Measurements from ENCODE around the gene KLHL34. TPM values are rescaled to one million over a fixed set of nuclear protein-coding genes. Genes with fewer than 3 reads are reported as not detected.

Gene KLHL34, protein sequence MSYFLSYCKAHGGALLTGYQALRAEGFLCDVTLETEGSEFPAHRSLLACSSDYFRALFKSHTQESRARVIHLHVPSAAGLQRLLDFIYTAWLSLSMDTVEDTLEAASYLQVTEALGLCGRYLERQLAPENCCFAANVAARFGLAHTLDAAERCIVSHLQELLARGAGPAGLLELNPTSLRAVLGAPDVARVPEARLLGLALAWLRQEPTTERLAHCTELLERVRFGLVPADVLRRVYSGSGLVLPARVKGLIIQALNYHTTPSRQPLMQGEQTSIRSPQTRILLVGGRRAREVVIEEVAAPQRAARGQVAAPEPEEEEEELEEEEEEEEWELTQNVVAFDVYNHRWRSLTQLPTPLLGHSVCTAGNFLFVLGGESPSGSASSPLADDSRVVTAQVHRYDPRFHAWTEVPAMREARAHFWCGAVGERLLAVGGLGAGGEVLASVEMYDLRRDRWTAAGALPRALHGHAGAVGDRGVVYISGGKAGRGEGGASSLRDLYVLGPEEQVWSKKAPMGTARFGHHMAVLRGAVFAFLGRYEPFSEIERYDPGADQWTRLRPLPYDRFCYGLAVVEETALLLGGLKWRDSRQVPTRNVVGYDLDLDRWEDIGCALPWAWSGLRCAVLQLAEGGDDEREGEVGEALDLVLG
- 1 to 10 TPM in 2 of 4 donors, under 1 TPM in 2; 0.66 to 1.3 (median 0.91) TPM for polyA plus RNA-seq
- long read RNA-seq, donor 1, partial matches to known transcripts = 0 of 2 reads
- long read RNA-seq, donor 1, other reads (novel, unspliced or antisense) = 0 of 2 reads
- long read RNA-seq, donor 2 = 0 reads
- long read RNA-seq, donor 3, partial matches to known transcripts = 0 of 1 reads
- long read RNA-seq, donor 3, other reads (novel, unspliced or antisense) = 0 of 1 reads
- long read RNA-seq, donor 4 = 0 reads
- long read RNA-seq, donor 5 = 0 reads
- long read RNA-seq, donor 6, partial matches to known transcripts = 0 of 2 reads
- long read RNA-seq, donor 6, other reads (novel, unspliced or antisense) = 0 of 2 reads
- long read RNA-seq, donor 7, partial matches to known transcripts = 0 of 3 reads
- long read RNA-seq, donor 7, other reads (novel, unspliced or antisense) = 0 of 3 reads
- long read RNA-seq, donor 8 = 0 reads
- long read RNA-seq, donor 9 = 0 reads
- long read RNA-seq, donor 10 = 0 reads

DNA sequence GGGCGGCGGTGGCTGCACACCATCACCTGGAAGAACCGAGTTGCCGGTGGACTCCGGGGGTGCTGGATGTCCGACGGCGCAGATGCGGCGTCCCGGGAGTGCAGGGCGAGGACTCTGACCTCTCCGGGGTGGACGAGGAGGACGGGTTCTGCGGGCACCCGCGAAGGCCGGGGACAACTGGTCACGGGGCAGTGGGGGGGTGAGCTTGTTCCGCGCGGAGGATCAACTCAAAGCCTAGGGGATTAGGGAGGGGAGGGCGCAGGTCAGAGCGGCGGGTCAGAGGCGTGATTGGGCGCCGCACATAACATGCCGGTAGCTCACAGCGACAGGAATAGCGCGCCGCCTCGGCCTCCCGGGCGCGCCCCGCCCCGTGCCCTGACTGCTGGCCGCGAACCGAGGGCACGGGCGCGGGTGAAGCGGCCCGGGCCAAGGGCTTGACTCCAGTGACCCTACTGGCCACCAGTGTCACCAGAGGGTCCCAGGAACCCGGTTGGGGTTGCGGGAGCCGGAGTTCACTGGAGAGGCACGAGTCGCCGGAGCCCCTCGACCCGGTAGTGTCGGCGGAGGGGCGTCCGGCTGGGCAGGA lies at the start of gene KLHL34:
Gene KLHL34 (minus strand): TSS at position 179 of the 586 bp plus-strand sequence. CDS start 542 bp downstream, outside the sequence.
- Histone ChIP-seq H3K27ac (ENCODE audit: low read depth in 1 of 3, low read length in 2 of 3) (peak within 1 kb of the TSS in 2 of 3 donors; percentile 75 to 81), H3K4me1 (ENCODE audit: control insufficient read depth in 3 of 3, insufficient read depth in 2 of 3, low read depth in 1 of 3, low read length in 2 of 3) (no peaks in the 10 kb centered on the region), H3K9me3 (ENCODE audit: control insufficient read depth in 2 of 2, insufficient read depth in 1 of 2, low read depth in 1 of 2, low read length in 1 of 2) (peaks cover 0 to 3% of the 10 kb centered on the region in 2 donors), H3K27me3 (ENCODE audit: control insufficient read depth in 3 of 3, insufficient read depth in 3 of 3, low read length in 3 of 3) (peaks cover 0 to 27% (median 0%) of the 10 kb centered on the region in 3 donors), H3K36me3 (ENCODE audit: control insufficient read depth in 3 of 3, insufficient read depth in 2 of 3, low read depth in 1 of 3, low read length in 3 of 3) (no peaks in the 10 kb centered on the region), H3K4me3 (ENCODE audit: low read depth in 1 of 3, low read length in 3 of 3) (peak within 1 kb of the TSS; percentile 6 to 62 (median 48))
- FAIRE-seq (no peak), DNase-seq (peak; percentile 26 to 38)
- WGBS, 3 donors = 3 to 51% (median 6%) methylated on average over 36 to 60 of the region's 60 CpGs

DNA sequence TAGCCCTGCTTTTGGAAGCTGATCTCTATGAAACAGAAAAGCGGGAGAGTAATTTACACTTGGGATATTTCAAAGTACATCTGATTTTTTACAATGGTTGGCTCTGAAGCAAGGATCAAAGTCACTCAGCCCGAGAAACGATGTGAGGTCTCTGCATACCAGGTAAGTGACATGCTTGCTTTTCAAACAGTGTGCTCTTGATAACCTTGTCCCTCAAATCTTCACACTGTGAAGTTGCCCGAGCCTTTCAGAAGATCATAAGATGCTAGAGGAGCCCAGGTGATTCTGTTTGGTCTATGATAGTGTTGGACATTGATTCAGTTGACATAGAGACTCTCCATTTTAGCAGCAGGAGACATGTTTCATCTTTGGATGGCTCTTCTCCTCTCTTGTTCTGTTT lies 47.1 kb upstream of the KLHL34 start:
- no peak for FAIRE-seq
- peak in 1 of 2 donors; percentile 13 for DNase-seq
- Histone ChIP-seq H3K36me3 (ENCODE audit: control insufficient read depth in 3 of 3, insufficient read depth in 2 of 3, low read depth in 1 of 3, low read length in 3 of 3) (no peaks in the 10 kb centered on the region), H3K9me3 (ENCODE audit: control insufficient read depth in 2 of 2, insufficient read depth in 1 of 2, low read depth in 1 of 2, low read length in 1 of 2) (no peaks in the 10 kb centered on the region), H3K27me3 (ENCODE audit: control insufficient read depth in 3 of 3, insufficient read depth in 3 of 3, low read length in 3 of 3) (no peaks in the 10 kb centered on the region), H3K4me3 (ENCODE audit: low read depth in 1 of 3, low read length in 3 of 3) (no peak overlapping the region), H3K4me1 (ENCODE audit: control insufficient read depth in 3 of 3, insufficient read depth in 2 of 3, low read depth in 1 of 3, low read length in 2 of 3) (no peaks in the 10 kb centered on the region), H3K27ac (ENCODE audit: low read depth in 1 of 3, low read length in 2 of 3) (no peak overlapping the region)
- WGBS, 3 donors = 5 to 53% (median 21%) methylated on average over 4 of the region's 4 CpGs

- WGBS, 3 donors = 69 to 77% (median 71%) methylated on average over 4 of the region's 4 CpGs
- H3K36me3 ChIP-seq (ENCODE audit: control insufficient read depth in 3 of 3, insufficient read depth in 2 of 3, low read depth in 1 of 3, low read length in 3 of 3) = no peaks in the 10 kb centered on the region
- no peak overlapping the region for H3K4me3 ChIP-seq (ENCODE audit: low read depth in 1 of 3, low read length in 3 of 3)
- H3K4me1 ChIP-seq (ENCODE audit: control insufficient read depth in 3 of 3, insufficient read depth in 2 of 3, low read depth in 1 of 3, low read length in 2 of 3) = no peaks in the 10 kb centered on the region
- DNase-seq = no peak
- FAIRE-seq = no peak
- no peaks in the 10 kb centered on the region for H3K9me3 ChIP-seq (ENCODE audit: control insufficient read depth in 2 of 2, insufficient read depth in 1 of 2, low read depth in 1 of 2, low read length in 1 of 2)
- H3K27me3 ChIP-seq (ENCODE audit: control insufficient read depth in 3 of 3, insufficient read depth in 3 of 3, low read length in 3 of 3) = no peaks in the 10 kb centered on the region
- H3K27ac ChIP-seq (ENCODE audit: low read depth in 1 of 3, low read length in 2 of 3) = no peak overlapping the region
Measured at GRCh38 chrX:21702725-21703124, 44.6 kb upstream of the KLHL34 start.

DNA sequence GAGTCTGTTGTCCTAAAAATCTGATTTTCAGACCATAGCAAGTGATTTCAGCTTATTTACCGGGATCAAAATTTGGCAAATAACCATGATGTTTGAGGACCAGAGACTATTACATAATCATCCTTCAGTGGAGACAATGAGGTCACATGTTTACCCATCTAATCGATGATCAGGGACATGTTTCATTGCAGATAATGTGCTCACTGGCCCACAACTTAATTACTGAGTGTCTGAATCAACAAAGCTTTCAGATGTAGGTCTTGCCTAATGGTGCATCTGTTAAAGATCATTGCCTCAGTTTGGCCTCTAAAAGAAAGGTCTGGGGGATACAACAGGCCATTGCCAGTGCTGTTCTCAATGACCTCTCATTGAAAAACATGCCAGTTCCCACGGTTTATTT lies 42.8 kb upstream of the KLHL34 start:
- H3K36me3 ChIP-seq (ENCODE audit: control insufficient read depth in 3 of 3, insufficient read depth in 2 of 3, low read depth in 1 of 3, low read length in 3 of 3) = no peaks in the 10 kb centered on the region
- no peak overlapping the region for H3K27ac ChIP-seq (ENCODE audit: low read depth in 1 of 3, low read length in 2 of 3)
- no peaks in the 10 kb centered on the region for H3K27me3 ChIP-seq (ENCODE audit: control insufficient read depth in 3 of 3, insufficient read depth in 3 of 3, low read length in 3 of 3)
- 55 to 78% (median 71%) methylated on average over 3 of the region's 3 CpGs for WGBS, 3 donors
- no peak overlapping the region for H3K4me3 ChIP-seq (ENCODE audit: low read depth in 1 of 3, low read length in 3 of 3)
- no peaks in the 10 kb centered on the region for H3K9me3 ChIP-seq (ENCODE audit: control insufficient read depth in 2 of 2, insufficient read depth in 1 of 2, low read depth in 1 of 2, low read length in 1 of 2)
- FAIRE-seq (no peak), DNase-seq (no peak)
- no peaks in the 10 kb centered on the region for H3K4me1 ChIP-seq (ENCODE audit: control insufficient read depth in 3 of 3, insufficient read depth in 2 of 3, low read depth in 1 of 3, low read length in 2 of 3)

DNA sequence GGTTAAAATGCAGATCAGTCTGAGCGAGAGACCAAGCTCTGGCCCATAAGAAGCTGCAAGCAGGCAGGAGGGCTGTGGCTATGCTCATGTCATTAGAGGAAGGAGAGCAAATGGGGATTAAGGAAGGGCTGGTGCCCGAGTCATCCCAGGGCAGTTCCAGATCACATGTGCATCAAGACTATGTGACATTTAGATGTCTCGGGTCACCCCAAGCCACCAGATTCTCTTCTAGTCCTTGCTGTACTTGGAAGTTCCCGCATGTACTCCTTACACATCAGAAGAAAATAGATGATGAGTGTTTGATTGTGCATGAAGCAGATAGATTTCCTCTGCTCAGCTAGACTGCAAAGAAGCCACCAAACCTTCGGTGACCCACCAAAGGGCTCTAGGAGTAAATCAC lies 42.1 kb upstream of the KLHL34 start:
- H3K27me3 ChIP-seq (ENCODE audit: control insufficient read depth in 3 of 3, insufficient read depth in 3 of 3, low read length in 3 of 3) = no peaks in the 10 kb centered on the region
- no peak for FAIRE-seq
- no peak overlapping the region for H3K4me3 ChIP-seq (ENCODE audit: low read depth in 1 of 3, low read length in 3 of 3)
- H3K27ac ChIP-seq (ENCODE audit: low read depth in 1 of 3, low read length in 2 of 3) = no peak overlapping the region
- no peaks in the 10 kb centered on the region for H3K4me1 ChIP-seq (ENCODE audit: control insufficient read depth in 3 of 3, insufficient read depth in 2 of 3, low read depth in 1 of 3, low read length in 2 of 3)
- no peaks in the 10 kb centered on the region for H3K9me3 ChIP-seq (ENCODE audit: control insufficient read depth in 2 of 2, insufficient read depth in 1 of 2, low read depth in 1 of 2, low read length in 1 of 2)
- no peaks in the 10 kb centered on the region for H3K36me3 ChIP-seq (ENCODE audit: control insufficient read depth in 3 of 3, insufficient read depth in 2 of 3, low read depth in 1 of 3, low read length in 3 of 3)
- DNase-seq = no peak
- WGBS, 3 donors = 78 to 88% (median 86%) methylated on average over 5 of the region's 5 CpGs

GRCh38 chrX:21699136-21699535 lies 41.0 kb upstream of the KLHL34 start:
- no peak for DNase-seq
- H3K27ac ChIP-seq (ENCODE audit: low read depth in 1 of 3, low read length in 2 of 3) = no peak overlapping the region
- no peaks in the 10 kb centered on the region for H3K4me1 ChIP-seq (ENCODE audit: control insufficient read depth in 3 of 3, insufficient read depth in 2 of 3, low read depth in 1 of 3, low read length in 2 of 3)
- H3K9me3 ChIP-seq (ENCODE audit: control insufficient read depth in 2 of 2, insufficient read depth in 1 of 2, low read depth in 1 of 2, low read length in 1 of 2) = no peaks in the 10 kb centered on the region
- H3K27me3 ChIP-seq (ENCODE audit: control insufficient read depth in 3 of 3, insufficient read depth in 3 of 3, low read length in 3 of 3) = no peaks in the 10 kb centered on the region
- no peaks in the 10 kb centered on the region for H3K36me3 ChIP-seq (ENCODE audit: control insufficient read depth in 3 of 3, insufficient read depth in 2 of 3, low read depth in 1 of 3, low read length in 3 of 3)
- no peak for FAIRE-seq
- WGBS, 3 donors = 72 to 77% (median 73%) methylated on average over 3 of the region's 3 CpGs
- H3K4me3 ChIP-seq (ENCODE audit: low read depth in 1 of 3, low read length in 3 of 3) = no peak overlapping the region

GRCh38 chrX:21698272-21698671 lies 40.1 kb upstream of the KLHL34 start:
- DNase-seq (no peak), FAIRE-seq (no peak)
- Histone ChIP-seq H3K36me3 (ENCODE audit: control insufficient read depth in 3 of 3, insufficient read depth in 2 of 3, low read depth in 1 of 3, low read length in 3 of 3) (no peaks in the 10 kb centered on the region), H3K9me3 (ENCODE audit: control insufficient read depth in 2 of 2, insufficient read depth in 1 of 2, low read depth in 1 of 2, low read length in 1 of 2) (no peaks in the 10 kb centered on the region), H3K4me3 (ENCODE audit: low read depth in 1 of 3, low read length in 3 of 3) (no peak overlapping the region), H3K4me1 (ENCODE audit: control insufficient read depth in 3 of 3, insufficient read depth in 2 of 3, low read depth in 1 of 3, low read length in 2 of 3) (no peaks in the 10 kb centered on the region), H3K27me3 (ENCODE audit: control insufficient read depth in 3 of 3, insufficient read depth in 3 of 3, low read length in 3 of 3) (no peaks in the 10 kb centered on the region), H3K27ac (ENCODE audit: low read depth in 1 of 3, low read length in 2 of 3) (no peak overlapping the region)
- 64 to 82% (median 82%) methylated on average over 4 of the region's 4 CpGs for WGBS, 3 donors

DNA sequence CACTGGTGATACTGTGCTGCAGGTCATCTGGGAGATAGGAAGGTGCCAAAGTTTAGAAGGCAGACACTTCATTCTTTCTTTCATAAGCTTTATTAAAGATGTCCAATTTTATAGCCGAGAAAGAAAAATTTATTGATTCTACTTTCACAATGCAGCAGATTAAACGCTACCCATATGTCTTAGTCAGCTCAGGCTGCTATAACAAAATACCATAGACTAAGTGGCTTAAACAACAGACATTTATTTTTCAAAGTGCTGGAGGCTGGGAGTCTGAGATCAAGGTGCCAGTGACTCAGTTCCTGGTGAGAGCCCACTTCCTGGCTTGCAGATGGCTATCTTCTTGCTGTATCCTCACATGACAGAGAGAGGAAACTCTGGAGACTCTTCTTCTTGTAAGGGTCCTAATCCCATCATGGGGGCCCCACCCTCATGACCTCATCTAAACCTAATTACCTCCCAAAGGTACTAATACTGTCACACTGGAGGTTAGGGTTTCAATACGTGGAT lies 33.4 kb upstream of the KLHL34 start:
- Histone ChIP-seq H3K27me3 (ENCODE audit: control insufficient read depth in 3 of 3, insufficient read depth in 3 of 3, low read length in 3 of 3) (no peaks in the 10 kb centered on the region), H3K4me1 (ENCODE audit: control insufficient read depth in 3 of 3, insufficient read depth in 2 of 3, low read depth in 1 of 3, low read length in 2 of 3) (no peaks in the 10 kb centered on the region), H3K36me3 (ENCODE audit: control insufficient read depth in 3 of 3, insufficient read depth in 2 of 3, low read depth in 1 of 3, low read length in 3 of 3) (no peaks in the 10 kb centered on the region), H3K9me3 (ENCODE audit: control insufficient read depth in 2 of 2, insufficient read depth in 1 of 2, low read depth in 1 of 2, low read length in 1 of 2) (no peaks in the 10 kb centered on the region), H3K27ac (ENCODE audit: low read depth in 1 of 3, low read length in 2 of 3) (no peak overlapping the region), H3K4me3 (ENCODE audit: low read depth in 1 of 3, low read length in 3 of 3) (no peak overlapping the region)
- FAIRE-seq (no peak), DNase-seq (no peak)
- WGBS, 3 donors = 78 to 92% (median 89%) methylated on average over 3 of the region's 3 CpGs

Data from small intestine (tissue), 16 donors.